ENCODE measurements around the gene TNFAIP6.

TNFAIP6 gene

GRCh38 chr2:151359768-151360461 is 2.5 kb downstream of the TNFAIP6 start:
- no peaks in the 10 kb centered on the region for H3K4me1 ChIP-seq (ENCODE audit: low read length)
- DNase-seq: no peak
- no peak overlapping the region for H2AFZ ChIP-seq (ENCODE audit: low read length)
- no peaks in the 10 kb centered on the region for H3K36me3 ChIP-seq (replicated peaks; ENCODE audit: insufficient read depth, low read length)
- no peak overlapping the region for H3K4me3 ChIP-seq (ENCODE audit: low read length)
- no peaks in the 10 kb centered on the region for H3K27me3 ChIP-seq (replicated peaks; ENCODE audit: insufficient read depth, low read length)
- no peaks in the 10 kb centered on the region for H3K9me2 ChIP-seq (replicated peaks; ENCODE audit: insufficient read depth, low read length)
- no peaks in the 10 kb centered on the region for H3K79me2 ChIP-seq (ENCODE audit: low read length)
- no peak overlapping the region for H3K9ac ChIP-seq (ENCODE audit: low read length)
- no peak overlapping the region for H3K27ac ChIP-seq (ENCODE audit: low read length)
- no peaks in the 10 kb centered on the region for H3K9me3 ChIP-seq (replicated peaks; ENCODE audit: insufficient read depth, low read length)
- no peaks in the 10 kb centered on the region for H4K20me1 ChIP-seq (ENCODE audit: insufficient read depth, low read length)
- no peak for TF ChIP-seq EZH2 (optimal IDR thresholded peaks at IDR 0.05; ENCODE audit: low read depth, low read length)
- no peak for TF ChIP-seq EZH2phosphoT487 (IDR thresholded peaks at IDR 0.05; ENCODE audit: low read length)
- TF ChIP-seq, protein P1, sequence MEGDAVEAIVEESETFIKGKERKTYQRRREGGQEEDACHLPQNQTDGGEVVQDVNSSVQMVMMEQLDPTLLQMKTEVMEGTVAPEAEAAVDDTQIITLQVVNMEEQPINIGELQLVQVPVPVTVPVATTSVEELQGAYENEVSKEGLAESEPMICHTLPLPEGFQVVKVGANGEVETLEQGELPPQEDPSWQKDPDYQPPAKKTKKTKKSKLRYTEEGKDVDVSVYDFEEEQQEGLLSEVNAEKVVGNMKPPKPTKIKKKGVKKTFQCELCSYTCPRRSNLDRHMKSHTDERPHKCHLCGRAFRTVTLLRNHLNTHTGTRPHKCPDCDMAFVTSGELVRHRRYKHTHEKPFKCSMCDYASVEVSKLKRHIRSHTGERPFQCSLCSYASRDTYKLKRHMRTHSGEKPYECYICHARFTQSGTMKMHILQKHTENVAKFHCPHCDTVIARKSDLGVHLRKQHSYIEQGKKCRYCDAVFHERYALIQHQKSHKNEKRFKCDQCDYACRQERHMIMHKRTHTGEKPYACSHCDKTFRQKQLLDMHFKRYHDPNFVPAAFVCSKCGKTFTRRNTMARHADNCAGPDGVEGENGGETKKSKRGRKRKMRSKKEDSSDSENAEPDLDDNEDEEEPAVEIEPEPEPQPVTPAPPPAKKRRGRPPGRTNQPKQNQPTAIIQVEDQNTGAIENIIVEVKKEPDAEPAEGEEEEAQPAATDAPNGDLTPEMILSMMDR (IDR thresholded peaks at IDR 0.05; ENCODE audit: low read length): no peak
- H3F3A ChIP-seq (ENCODE audit: insufficient read depth, low read length): no peaks in the 10 kb centered on the region
- no peak overlapping the region for H3K4me2 ChIP-seq (ENCODE audit: low read depth, low read length)

DNA sequence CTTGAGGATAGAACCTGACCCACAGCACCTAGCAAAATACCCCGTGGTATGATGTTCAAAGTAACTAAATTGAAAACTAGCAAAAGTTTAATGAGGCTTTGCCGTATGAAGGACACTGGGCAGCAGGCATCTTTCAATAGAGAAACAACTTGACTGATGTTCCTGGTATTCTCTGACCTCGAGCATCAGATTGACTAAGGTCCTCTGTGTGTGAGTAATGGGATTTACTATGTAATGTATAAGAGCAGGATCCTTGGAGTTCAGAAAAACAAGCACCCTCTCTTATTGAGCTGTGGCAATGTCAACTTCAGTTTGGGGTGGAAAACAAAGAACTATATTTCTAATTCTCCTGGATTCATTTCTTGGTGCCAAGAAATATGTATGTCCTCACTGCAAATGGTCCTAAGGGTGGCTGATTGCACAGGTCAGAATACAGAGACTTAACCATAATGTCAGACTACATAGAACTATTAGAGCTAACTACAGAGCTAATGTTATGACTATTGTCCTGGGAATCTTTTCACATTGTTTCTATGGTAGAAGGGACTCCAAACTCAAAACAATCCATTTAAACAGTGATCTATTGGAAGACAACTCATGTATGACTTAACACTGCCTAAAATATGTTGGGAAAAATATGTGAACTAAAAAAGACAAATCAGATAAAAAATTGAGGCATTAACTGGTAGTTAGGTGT is 4.4 kb downstream of the TNFAIP6 start:
- no peak overlapping the region for H3K27ac ChIP-seq (ENCODE audit: low read length)
- DNase-seq: no peak
- no peaks in the 10 kb centered on the region for H3K79me2 ChIP-seq (ENCODE audit: low read length)
- no peaks in the 10 kb centered on the region for H3K4me1 ChIP-seq (ENCODE audit: low read length)
- no peak overlapping the region for H3K4me2 ChIP-seq (ENCODE audit: low read depth, low read length)
- no peaks in the 10 kb centered on the region for H3K36me3 ChIP-seq (replicated peaks; ENCODE audit: insufficient read depth, low read length)
- no peak overlapping the region for H3K9ac ChIP-seq (ENCODE audit: low read length)
- no peaks in the 10 kb centered on the region for H3F3A ChIP-seq (ENCODE audit: insufficient read depth, low read length)
- TF ChIP-seq EZH2 (optimal IDR thresholded peaks at IDR 0.05; ENCODE audit: low read depth, low read length) (no peak), EZH2phosphoT487 (IDR thresholded peaks at IDR 0.05; ENCODE audit: low read length) (no peak)
- TF ChIP-seq, protein P1 (IDR thresholded peaks at IDR 0.05; ENCODE audit: low read length): no peak
- no peaks in the 10 kb centered on the region for H3K9me3 ChIP-seq (replicated peaks; ENCODE audit: insufficient read depth, low read length)
- no peaks in the 10 kb centered on the region for H4K20me1 ChIP-seq (ENCODE audit: insufficient read depth, low read length)
- no peak overlapping the region for H3K4me3 ChIP-seq (ENCODE audit: low read length)
- no peak overlapping the region for H2AFZ ChIP-seq (ENCODE audit: low read length)
- H3K27me3 ChIP-seq (replicated peaks; ENCODE audit: insufficient read depth, low read length): no peaks in the 10 kb centered on the region
- no peaks in the 10 kb centered on the region for H3K9me2 ChIP-seq (replicated peaks; ENCODE audit: insufficient read depth, low read length)

DNA sequence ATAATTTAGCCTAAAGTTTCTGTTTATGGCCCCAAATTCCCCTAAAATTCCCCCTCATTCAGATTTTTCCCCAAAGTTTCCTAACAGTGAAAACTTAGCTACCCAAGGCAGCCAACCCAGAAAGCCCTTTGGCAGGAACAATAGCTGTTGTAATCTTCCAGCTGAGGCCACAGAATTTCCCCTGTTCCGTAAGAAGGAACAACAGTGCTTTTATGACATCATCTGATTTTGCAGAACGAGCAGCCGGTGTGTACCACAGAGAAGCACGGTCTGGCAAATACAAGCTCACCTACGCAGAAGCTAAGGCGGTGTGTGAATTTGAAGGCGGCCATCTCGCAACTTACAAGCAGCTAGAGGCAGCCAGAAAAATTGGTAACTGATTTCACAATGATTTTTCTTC is 6.3 kb downstream of the TNFAIP6 start:
- no peak overlapping the region for H3K4me3 ChIP-seq (ENCODE audit: low read length)
- no peak overlapping the region for H3K9ac ChIP-seq (ENCODE audit: low read length)
- no peaks in the 10 kb centered on the region for H3K9me2 ChIP-seq (replicated peaks; ENCODE audit: insufficient read depth, low read length)
- no peak overlapping the region for H3K4me2 ChIP-seq (ENCODE audit: low read depth, low read length)
- no peaks in the 10 kb centered on the region for H3F3A ChIP-seq (ENCODE audit: insufficient read depth, low read length)
- H2AFZ ChIP-seq (ENCODE audit: low read length): no peak overlapping the region
- no peaks in the 10 kb centered on the region for H4K20me1 ChIP-seq (ENCODE audit: insufficient read depth, low read length)
- H3K79me2 ChIP-seq (ENCODE audit: low read length): no peaks in the 10 kb centered on the region
- no peak for TF ChIP-seq EZH2 (optimal IDR thresholded peaks at IDR 0.05; ENCODE audit: low read depth, low read length)
- TF ChIP-seq EZH2phosphoT487 (IDR thresholded peaks at IDR 0.05; ENCODE audit: low read length): no peak
- TF ChIP-seq, protein P1 (IDR thresholded peaks at IDR 0.05; ENCODE audit: low read length): no peak
- no peaks in the 10 kb centered on the region for H3K27me3 ChIP-seq (replicated peaks; ENCODE audit: insufficient read depth, low read length)
- H3K27ac ChIP-seq (ENCODE audit: low read length): no peak overlapping the region
- DNase-seq: no peak
- no peaks in the 10 kb centered on the region for H3K36me3 ChIP-seq (replicated peaks; ENCODE audit: insufficient read depth, low read length)
- H3K4me1 ChIP-seq (ENCODE audit: low read length): no peaks in the 10 kb centered on the region
- no peaks in the 10 kb centered on the region for H3K9me3 ChIP-seq (replicated peaks; ENCODE audit: insufficient read depth, low read length)

Measured in MM.1S (cell line).